Activated T-helper 17 cell treated with anti-CD3 and anti-CD28 coated beads, Interleukin-2, amount 50 U/mL, for 72 hours (primary cell): ENCODE measurements around the gene LIN37. TPM values are rescaled to one million over a fixed set of nuclear protein-coding genes. Genes with fewer than 3 reads are reported as not detected.

Experiments used
- total RNA-seq, 2 donors: library from RNA; stranded (reverse); gene quantifications; one replicate each; pipeline ENCODE4 v1.2.3, GENCODE V29; 2022

LIN37 gene
- total RNA-seq, 2 donors from 2014 or later = 11.0 to 20.1 TPM

Other genes starting within 250 kb of the LIN37 start
- gene DMKN, start 234.9 kb upstream of the LIN37 start, total RNA-seq = 1 to 10 TPM in 1 of 2 donors, under 1 TPM in 1; 0.11 to 1.7 TPM
- not detected for gene SBSN, start 220.3 kb upstream of the LIN37 start, total RNA-seq
- gene GAPDHS, start 215.1 kb upstream of the LIN37 start, total RNA-seq = not detected
- 10 to 100 TPM; 45.0 to 74.1 TPM for gene TMEM147, start 202.9 kb upstream of the LIN37 start, total RNA-seq
- not detected for gene ATP4A, start 184.9 kb upstream of the LIN37 start, total RNA-seq
- not detected for gene PMIS2, start 162.4 kb upstream of the LIN37 start, total RNA-seq
- 10 to 100 TPM; 32.0 to 37.2 TPM for gene HAUS5, start 135.8 kb upstream of the LIN37 start, total RNA-seq
- 10 to 100 TPM; 54.7 to 95.6 TPM for gene RBM42, start 119.5 kb upstream of the LIN37 start, total RNA-seq
- under 1 TPM; 0.61 to 0.99 TPM for gene ETV2, start 106.8 kb upstream of the LIN37 start, total RNA-seq
- 100 to 1,000 TPM; 331 to 427 TPM for gene COX6B1, start 100.3 kb upstream of the LIN37 start, total RNA-seq
- gene UPK1A, start 82.1 kb upstream of the LIN37 start, total RNA-seq = 1 to 10 TPM in 1 of 2 donors, under 1 TPM in 1; 0.73 to 8.0 TPM
- gene ZBTB32, start 44.0 kb upstream of the LIN37 start, total RNA-seq = 100 to 1,000 TPM; 138 to 217 TPM
- gene KMT2B, start 30.6 kb upstream of the LIN37 start, total RNA-seq = 100 to 1,000 TPM in 1 of 2 donors, 10 to 100 TPM in 1; 67.4 to 117 TPM
- 100 to 1,000 TPM in 1 of 2 donors, 10 to 100 TPM in 1; 42.3 to 153 TPM for gene IGFLR1, start 6.1 kb upstream of the LIN37 start, total RNA-seq
- 10 to 100 TPM; 17.8 to 21.6 TPM for gene U2AF1L4, start 3.2 kb upstream of the LIN37 start, total RNA-seq
- 10 to 100 TPM; 34.0 to 51.2 TPM for gene PSENEN, start 2.9 kb upstream of the LIN37 start, total RNA-seq
- gene HSPB6, start 8.5 kb downstream of the LIN37 start, total RNA-seq = not detected
- 10 to 100 TPM; 28.4 to 31.2 TPM for gene PROSER3, start 9.6 kb downstream of the LIN37 start, total RNA-seq
- 10 to 100 TPM; 40.3 to 71.7 TPM for gene ARHGAP33, start 27.0 kb downstream of the LIN37 start, total RNA-seq
- gene PRODH2, start 64.3 kb downstream of the LIN37 start, total RNA-seq = under 1 TPM in 1 of 2 donors, not detected in 1; 0.13 TPM
- gene NPHS1, start 103.9 kb downstream of the LIN37 start, total RNA-seq = under 1 TPM in 1 of 2 donors, not detected in 1; 0.05 TPM
- 1 to 10 TPM; 1.0 to 1.4 TPM for gene KIRREL2, start 108.3 kb downstream of the LIN37 start, total RNA-seq
- 1 to 10 TPM; 2.3 to 2.6 TPM for gene APLP1, start 120.0 kb downstream of the LIN37 start, total RNA-seq
- 100 to 1,000 TPM in 1 of 2 donors, 10 to 100 TPM in 1; 35.8 to 113 TPM for gene NFKBID, start 152.0 kb downstream of the LIN37 start, total RNA-seq
- gene HCST, start 154.0 kb downstream of the LIN37 start, total RNA-seq = 10 to 100 TPM; 45.5 to 47.6 TPM
- not detected for gene TYROBP, start 159.7 kb downstream of the LIN37 start, total RNA-seq
- 10 to 100 TPM in 1 of 2 donors, 1 to 10 TPM in 1; 9.8 to 15.1 TPM for gene LRFN3, start 187.8 kb downstream of the LIN37 start, total RNA-seq
- 10 to 100 TPM; 17.5 to 26.0 TPM for gene SDHAF1, start 246.6 kb downstream of the LIN37 start, total RNA-seq